Vagina (tissue), 2 donors: Measurements from ENCODE around the gene GLT1D1.

Experiments
- POLR2A ChIP-seq, 2 donors: fragments of 450-650 bp; IDR thresholded peaks; one replicate each; pipeline ENCODE4 v1.6.1; 2017; ENCODE audit warnings: antibody characterized with exemption in 2 of 2, mild to moderate bottlenecking in 2 of 2, moderate library complexity in 2 of 2
- TF ChIP-seq, protein P1 (sequence below), 3 experiments: fragments of 450-650 bp in 2 of 3; fragments of 200-600 bp in 1 of 3; sonication (generic) in 1 of 3; IDR thresholded peaks; one replicate each; pipeline ENCODE4 v1.5.1; 2017 to 2019; ENCODE audit warnings: antibody characterized with exemption in 3 of 3, mild to moderate bottlenecking in 2 of 3, moderate library complexity in 2 of 3

DNA sequence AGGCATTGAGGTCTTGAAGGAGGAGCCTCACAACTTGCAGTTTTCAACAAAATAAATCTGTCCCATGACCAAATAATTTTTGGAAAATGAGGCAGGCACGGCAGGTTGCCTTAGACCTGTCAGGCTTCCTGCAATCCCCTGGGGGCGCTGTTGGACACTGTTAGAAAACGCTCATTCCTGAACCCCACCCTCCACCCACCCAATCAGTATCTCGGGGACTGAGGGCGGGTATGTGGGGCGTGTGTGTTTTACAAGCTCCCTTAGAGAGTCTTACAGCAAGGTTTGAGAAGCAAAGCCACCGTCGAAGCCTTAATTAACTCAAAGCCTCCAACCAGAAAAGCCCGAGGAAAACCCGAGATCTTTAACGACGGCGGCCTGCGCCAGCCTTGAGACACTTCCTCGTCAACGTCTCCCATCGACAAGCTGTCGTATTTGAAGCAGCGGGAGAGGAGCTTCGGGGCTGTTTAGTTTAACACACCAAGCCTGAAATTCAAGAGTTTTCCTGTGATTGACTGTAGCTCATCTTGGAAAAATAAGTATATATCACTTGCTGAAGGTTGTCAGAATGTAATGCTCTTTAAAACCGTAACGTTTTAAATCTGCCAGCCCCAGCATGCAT, 123.0 kb downstream of the GLT1D1 start:
- TF ChIP-seq, protein P1, sequence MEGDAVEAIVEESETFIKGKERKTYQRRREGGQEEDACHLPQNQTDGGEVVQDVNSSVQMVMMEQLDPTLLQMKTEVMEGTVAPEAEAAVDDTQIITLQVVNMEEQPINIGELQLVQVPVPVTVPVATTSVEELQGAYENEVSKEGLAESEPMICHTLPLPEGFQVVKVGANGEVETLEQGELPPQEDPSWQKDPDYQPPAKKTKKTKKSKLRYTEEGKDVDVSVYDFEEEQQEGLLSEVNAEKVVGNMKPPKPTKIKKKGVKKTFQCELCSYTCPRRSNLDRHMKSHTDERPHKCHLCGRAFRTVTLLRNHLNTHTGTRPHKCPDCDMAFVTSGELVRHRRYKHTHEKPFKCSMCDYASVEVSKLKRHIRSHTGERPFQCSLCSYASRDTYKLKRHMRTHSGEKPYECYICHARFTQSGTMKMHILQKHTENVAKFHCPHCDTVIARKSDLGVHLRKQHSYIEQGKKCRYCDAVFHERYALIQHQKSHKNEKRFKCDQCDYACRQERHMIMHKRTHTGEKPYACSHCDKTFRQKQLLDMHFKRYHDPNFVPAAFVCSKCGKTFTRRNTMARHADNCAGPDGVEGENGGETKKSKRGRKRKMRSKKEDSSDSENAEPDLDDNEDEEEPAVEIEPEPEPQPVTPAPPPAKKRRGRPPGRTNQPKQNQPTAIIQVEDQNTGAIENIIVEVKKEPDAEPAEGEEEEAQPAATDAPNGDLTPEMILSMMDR (IDR thresholded peaks at IDR 0.05) = no peak
- no peak for TF ChIP-seq POLR2A (IDR thresholded peaks at IDR 0.05)
